ENCODE data around the gene PDK3. TPM values are rescaled to one million over a fixed set of nuclear protein-coding genes. Genes with fewer than 3 reads are reported as not detected.

Gene PDK3
- total RNA-seq, 2 experiments from 2014 or later: 12.5 to 12.6 TPM

DNA sequence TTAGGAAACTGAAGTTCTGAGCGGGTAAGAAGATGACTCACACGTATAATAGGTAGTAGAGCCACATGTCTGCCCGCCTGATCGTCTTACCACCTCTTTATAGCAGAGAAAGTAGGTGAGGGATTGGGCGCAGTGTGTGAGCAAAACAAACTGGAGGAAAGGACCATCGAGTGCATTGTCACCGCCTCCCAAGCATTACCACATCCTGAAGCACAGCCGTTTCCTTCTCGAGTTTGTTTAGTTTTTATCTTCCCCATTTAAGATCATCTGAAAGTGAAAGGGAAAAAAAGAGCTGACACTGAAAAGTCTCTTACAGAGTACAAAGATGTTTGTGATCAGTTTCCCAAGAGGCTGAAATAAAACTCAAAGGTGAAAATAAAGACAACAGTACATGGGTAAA, 14.8 kb downstream of the PDK3 start:
- no peaks in the 10 kb centered on the region for H3K36me3 ChIP-seq (ENCODE audit: insufficient read depth, low read length)
- peaks cover 51% of the 10 kb centered on the region for H3K4me1 ChIP-seq (ENCODE audit: insufficient read depth, low read length)
- ChIA-PET POLR2A (interaction anchor here (0.7 to 7.8 kb wide), 9 partner anchors 10 to 426 kb away, joined by 3 to 142 read pairs (median 5); partner anchors contain the start of gene PDK3), CTCF (interaction anchor here (5.1 kb wide), 1 partner anchor 19 kb away, joined by 18 read pairs; no protein-coding TSS in a partner anchor)
- DNase-seq (peak; percentile 46 to 94 (median 63)), ATAC-seq (ENCODE audit: poor library complexity) (peak; percentile 96)
- intact Hi-C loops (cut with DNase I, micrococcal nuclease): loop anchor here (1.0 to 10.0 kb wide), 4 partner anchors 15 to 695 kb away; partner anchors contain the start of genes PDK3 (in 2 of the 2) and SAT1 (in 2 of the 2)
- H3K9me3 Mint-ChIP-seq: no peaks in the 10 kb centered on the region
- no peaks in the 10 kb centered on the region for H3K9me3 ChIP-seq (ENCODE audit: control insufficient read depth in 1 of 2, insufficient read depth in 1 of 2, low read length in 2 of 2)
- peaks cover 86% of the 10 kb centered on the region for H3K4me1 Mint-ChIP-seq (ENCODE audit: low read depth)
- TF ChIP-seq, protein P1, sequence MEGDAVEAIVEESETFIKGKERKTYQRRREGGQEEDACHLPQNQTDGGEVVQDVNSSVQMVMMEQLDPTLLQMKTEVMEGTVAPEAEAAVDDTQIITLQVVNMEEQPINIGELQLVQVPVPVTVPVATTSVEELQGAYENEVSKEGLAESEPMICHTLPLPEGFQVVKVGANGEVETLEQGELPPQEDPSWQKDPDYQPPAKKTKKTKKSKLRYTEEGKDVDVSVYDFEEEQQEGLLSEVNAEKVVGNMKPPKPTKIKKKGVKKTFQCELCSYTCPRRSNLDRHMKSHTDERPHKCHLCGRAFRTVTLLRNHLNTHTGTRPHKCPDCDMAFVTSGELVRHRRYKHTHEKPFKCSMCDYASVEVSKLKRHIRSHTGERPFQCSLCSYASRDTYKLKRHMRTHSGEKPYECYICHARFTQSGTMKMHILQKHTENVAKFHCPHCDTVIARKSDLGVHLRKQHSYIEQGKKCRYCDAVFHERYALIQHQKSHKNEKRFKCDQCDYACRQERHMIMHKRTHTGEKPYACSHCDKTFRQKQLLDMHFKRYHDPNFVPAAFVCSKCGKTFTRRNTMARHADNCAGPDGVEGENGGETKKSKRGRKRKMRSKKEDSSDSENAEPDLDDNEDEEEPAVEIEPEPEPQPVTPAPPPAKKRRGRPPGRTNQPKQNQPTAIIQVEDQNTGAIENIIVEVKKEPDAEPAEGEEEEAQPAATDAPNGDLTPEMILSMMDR (IDR thresholded peaks at IDR 0.05): no peak
- peak overlapping the region; percentile 79 for H3K4me3 Mint-ChIP-seq
- peak overlapping the region; percentile 87 for H3K27ac Mint-ChIP-seq
- H3K27me3 ChIP-seq (ENCODE audit: control insufficient read depth in 1 of 2, insufficient read depth in 2 of 2, low read length in 2 of 2): no peaks in the 10 kb centered on the region
- H3K27me3 Mint-ChIP-seq: no peaks in the 10 kb centered on the region
- peak overlapping the region; percentile 39 for H3K4me3 ChIP-seq (ENCODE audit: low read length)
- no peaks in the 10 kb centered on the region for H3K36me3 Mint-ChIP-seq (ENCODE audit: low read depth)
- H3K27ac ChIP-seq (ENCODE audit: low read depth in 1 of 2, low read length in 2 of 2): peak overlapping the region; percentile 79 to 91

DNA sequence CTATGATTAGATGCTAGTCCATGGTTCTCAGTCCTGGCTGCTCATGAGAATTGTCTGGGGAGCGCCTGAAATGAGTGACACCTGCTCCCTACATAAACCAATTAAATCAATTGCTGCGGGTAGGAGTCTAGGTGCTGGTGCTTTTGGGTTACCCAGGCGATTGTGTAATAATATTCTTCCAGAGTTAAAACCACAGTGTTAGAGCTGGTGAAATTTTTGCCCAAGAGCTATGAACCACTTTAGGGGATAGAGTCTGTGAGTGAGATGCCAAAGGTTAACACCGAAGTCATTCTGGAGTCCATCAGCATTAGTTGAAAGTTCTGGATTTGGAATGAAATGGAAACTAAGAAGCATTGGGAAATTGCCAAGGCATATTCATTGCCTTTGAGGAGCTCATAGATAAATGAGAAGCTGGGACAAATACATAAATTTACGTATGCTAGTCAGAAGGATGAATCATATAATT, 15.3 kb downstream of the PDK3 start:
- Histone ChIP-seq H3K4me1 (ENCODE audit: insufficient read depth, low read length) (peaks cover 52% of the 10 kb centered on the region), H3K27me3 (ENCODE audit: control insufficient read depth in 1 of 2, insufficient read depth in 2 of 2, low read length in 2 of 2) (no peaks in the 10 kb centered on the region), H3K4me3 (ENCODE audit: low read length) (peak overlapping the region; percentile 39), H3K27ac (ENCODE audit: low read depth in 1 of 2, low read length in 2 of 2) (peak overlapping the region; percentile 79 to 91), H3K9me3 (ENCODE audit: control insufficient read depth in 1 of 2, insufficient read depth in 1 of 2, low read length in 2 of 2) (no peaks in the 10 kb centered on the region), H3K36me3 (ENCODE audit: insufficient read depth, low read length) (no peaks in the 10 kb centered on the region)
- Mint-ChIP-seq H3K36me3 (ENCODE audit: low read depth) (no peaks in the 10 kb centered on the region), H3K27me3 (no peaks in the 10 kb centered on the region), H3K9me3 (no peaks in the 10 kb centered on the region), H3K4me1 (ENCODE audit: low read depth) (peaks cover 81% of the 10 kb centered on the region), H3K4me3 (peak overlapping the region; percentile 79), H3K27ac (peak overlapping the region; percentile 87)
- ChIA-PET POLR2A (interaction anchor here (0.7 to 7.8 kb wide), 8 partner anchors 11 to 427 kb away, joined by 3 to 142 read pairs (median 10); partner anchors contain the start of gene PDK3), CTCF (interaction anchor here (5.1 kb wide), 1 partner anchor 18 kb away, joined by 18 read pairs; no protein-coding TSS in a partner anchor)
- ATAC-seq (ENCODE audit: poor library complexity): peak; percentile 25
- TF ChIP-seq, protein P1 (IDR thresholded peaks at IDR 0.05): no peak
- DNase-seq: peak in 4 of 14 experiments; percentile 2 to 66 (median 49)
- intact Hi-C loops (cut with DNase I, micrococcal nuclease): loop anchor here in 1 of 2 experiments (1.0 to 2.0 kb wide), 2 partner anchors 14 to 15 kb away; partner anchors contain the start of gene PDK3

DNA sequence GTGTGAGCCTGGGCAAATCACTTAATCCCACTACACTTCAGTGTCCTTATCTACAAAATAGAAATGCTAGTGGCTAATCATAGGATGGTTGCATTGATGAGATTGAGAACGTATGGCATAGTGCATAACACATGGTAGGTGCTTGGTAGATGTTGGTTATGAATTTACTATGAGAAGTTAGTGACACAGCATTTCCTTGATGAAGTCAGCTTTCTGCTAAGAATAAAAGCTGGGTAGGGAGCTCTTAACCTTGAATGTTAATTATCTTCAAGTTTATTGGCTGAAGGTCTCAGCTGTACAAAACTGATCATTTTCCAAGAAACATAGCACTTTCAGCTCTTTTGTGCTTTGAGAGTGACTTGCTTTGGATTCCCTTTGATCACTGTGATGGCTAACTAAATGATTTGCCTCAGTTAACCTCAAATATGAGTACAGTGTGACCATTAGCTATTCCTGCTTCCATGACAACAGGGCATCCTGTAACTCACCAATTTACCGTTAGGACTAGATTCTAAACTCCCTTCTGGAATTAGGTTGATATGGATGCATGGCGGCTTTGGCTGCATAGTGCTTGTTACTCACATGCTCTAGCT, 17.8 kb downstream of the PDK3 start:
- Histone ChIP-seq H3K9me3 (ENCODE audit: control insufficient read depth in 1 of 2, insufficient read depth in 1 of 2, low read length in 2 of 2) (no peaks in the 10 kb centered on the region), H3K27ac (ENCODE audit: low read depth in 1 of 2, low read length in 2 of 2) (peak overlapping the region in 1 of 2 donors; percentile 23), H3K4me1 (ENCODE audit: insufficient read depth, low read length) (peaks cover 44% of the 10 kb centered on the region), H3K36me3 (ENCODE audit: insufficient read depth, low read length) (no peaks in the 10 kb centered on the region), H3K27me3 (ENCODE audit: control insufficient read depth in 1 of 2, insufficient read depth in 2 of 2, low read length in 2 of 2) (no peaks in the 10 kb centered on the region), H3K4me3 (ENCODE audit: low read length) (no peak overlapping the region)
- peaks cover 58% of the 10 kb centered on the region for H3K4me1 Mint-ChIP-seq (ENCODE audit: low read depth)
- ATAC-seq (ENCODE audit: poor library complexity): no peak
- DNase-seq: no peak
- peak overlapping the region; percentile 87 for H3K27ac Mint-ChIP-seq
- POLR2A ChIA-PET: interaction anchor here (7.8 kb wide), 1 partner anchor 17 kb away, joined by 142 read pairs; the partner anchor contains the start of gene PDK3
- intact Hi-C loops (cut with DNase I, micrococcal nuclease): no loop called here
- no peaks in the 10 kb centered on the region for H3K9me3 Mint-ChIP-seq
- H3K36me3 Mint-ChIP-seq (ENCODE audit: low read depth): no peaks in the 10 kb centered on the region
- CTCF ChIA-PET: interaction anchor here (1.0 to 5.1 kb wide), 2 partner anchors 16 to 87 kb away, joined by 4 to 18 read pairs; no protein-coding TSS in a partner anchor
- H3K27me3 Mint-ChIP-seq: no peaks in the 10 kb centered on the region
- peak overlapping the region; percentile 38 for H3K4me3 Mint-ChIP-seq
- TF ChIP-seq, protein P1 (IDR thresholded peaks at IDR 0.05): no peak
